GM23338 (cell line): Measurements from ENCODE around the gene LENG9. TPM values are rescaled to one million over a fixed set of nuclear protein-coding genes. Genes with fewer than 3 reads are reported as not detected.

Experiments used
- ATAC-seq: fragments of 200-7000 bp; cut with Tn5 transposase; 3 replicates; pipeline ENCODE4 v1.9.1; 2020
- DNase-seq: peaks from one replicate; pipeline ENCODE4 v3.0.0-alpha.2; 2015; ENCODE audit warnings: low spot score
- H2AFZ ChIP-seq: fragments of 200-600 bp; sonication (generic); 2 replicates; pipeline ENCODE4 v1.8.0; 2016; ENCODE audit warnings: antibody characterized with exemption, mild to moderate bottlenecking, moderate library complexity
- H3F3A ChIP-seq: fragments of 200-600 bp; sonication (generic); replicated peaks from 2 replicates; pipeline ENCODE4 v1.8.0; 2017; ENCODE audit warnings: antibody characterized with exemption, mixed run types, low read depth
- H3K27ac ChIP-seq: fragments of 200-600 bp; sonication (generic); 2 replicates; pipeline ENCODE4 v1.6.1; 2016; ENCODE audit warnings: low read depth
- H3K27me3 ChIP-seq: fragments of 200-600 bp; sonication (generic); 2 replicates; pipeline ENCODE4 v1.8.0; 2016; ENCODE audit warnings: mild to moderate bottlenecking, mixed run types, moderate library complexity; ENCODE audit not compliant: insufficient read depth
- H3K36me3 ChIP-seq: fragments of 200-600 bp; sonication (generic); 2 replicates; pipeline ENCODE4 v1.8.0; 2016; ENCODE audit warnings: mild to moderate bottlenecking; ENCODE audit not compliant: insufficient read depth
- H3K4me1 ChIP-seq: fragments of 200-600 bp; sonication (generic); 2 replicates; pipeline ENCODE4 v1.8.0; 2016; ENCODE audit warnings: mild to moderate bottlenecking, moderate library complexity; ENCODE audit not compliant: insufficient read depth
- H3K4me2 ChIP-seq: fragments of 200-600 bp; sonication (generic); 2 replicates; pipeline ENCODE4 v1.7.1; 2017; ENCODE audit warnings: mixed run types
- H3K4me3 ChIP-seq: fragments of 200-600 bp; sonication (generic); 2 replicates; pipeline ENCODE4 v1.6.1; 2016; ENCODE audit warnings: mixed run types
- H3K79me2 ChIP-seq: fragments of 200-600 bp; sonication (generic); replicated peaks from 2 replicates; pipeline ENCODE4 v1.8.0; 2017; ENCODE audit warnings: mild to moderate bottlenecking; ENCODE audit not compliant: insufficient read depth
- H3K9me2 ChIP-seq: fragments of 200-600 bp; sonication (generic); 2 replicates; pipeline ENCODE4 v1.8.0; 2017; ENCODE audit not compliant: insufficient read depth
- H4K20me1 ChIP-seq: fragments of 200-600 bp; sonication (generic); replicated peaks from 2 replicates; pipeline ENCODE4 v1.8.0; 2017; ENCODE audit warnings: mild to moderate bottlenecking; ENCODE audit not compliant: insufficient read depth
- H3K27ac Mint-ChIP-seq: 2 replicates; pipeline ENCODE4 v1.8.0; 2020; ENCODE audit warnings: inconsistent platforms, mild to moderate bottlenecking, moderate library complexity, mixed read lengths
- H3K27me3 Mint-ChIP-seq: 3 replicates; pipeline ENCODE4 v1.8.0; 2022; ENCODE audit warnings: low read depth, mild to moderate bottlenecking, moderate library complexity, mixed read lengths, inconsistent platforms; ENCODE audit not compliant: insufficient read depth, poor library complexity
- H3K36me3 Mint-ChIP-seq: 3 replicates; pipeline ENCODE4 v1.8.0; 2021; ENCODE audit warnings: low read depth, mild to moderate bottlenecking, inconsistent platforms, moderate library complexity, mixed read lengths
- H3K4me1 Mint-ChIP-seq: 3 replicates; pipeline ENCODE4 v1.8.0; 2020; ENCODE audit warnings: mild to moderate bottlenecking, inconsistent platforms, mixed read lengths
- H3K4me3 Mint-ChIP-seq: 3 replicates; pipeline ENCODE4 v1.8.0; 2021; ENCODE audit warnings: moderate library complexity, mild to moderate bottlenecking, inconsistent platforms, mixed read lengths
- H3K9me3 Mint-ChIP-seq: 3 replicates; pipeline ENCODE4 v1.8.0; 2020; ENCODE audit warnings: moderate library complexity, mild to moderate bottlenecking, inconsistent platforms, mixed read lengths
- CREB1 ChIP-seq: fragments of 250-450 bp; sonication (Bioruptor Pico); IDR thresholded peaks from 2 replicates; pipeline ENCODE4 v1.5.0; 2020; ENCODE audit warnings: low read depth, mild to moderate bottlenecking, moderate library complexity
- EZH2 ChIP-seq: fragments of 200-600 bp; sonication (generic); IDR thresholded peaks from one replicate; pipeline ENCODE4 v1.8.0; 2017; ENCODE audit warnings: antibody characterized with exemption, mild to moderate bottlenecking, low read depth; ENCODE audit not compliant: unreplicated experiment
- POLR2AphosphoS5 ChIP-seq: IDR thresholded peaks from 2 replicates; pipeline ENCODE4 v1.6.1; 2016; ENCODE audit warnings: antibody characterized with exemption, low read depth
- ZNF331 ChIP-seq: fragments of 250-450 bp; sonication (Bioruptor Pico); IDR thresholded peaks from 2 replicates; pipeline ENCODE4 v1.5.0; 2020; ENCODE audit warnings: low read depth, mild to moderate bottlenecking, moderate library complexity
- polyA plus RNA-seq: library from polyadenylated mRNA; unstranded; fragments of >200 nt; fragmentation: Nextera tagmentation; extraction: Ambion mirVana; gene quantifications from 2 replicates; pipeline ENCODE4 v1.2.1, GENCODE V29; 2016
- total RNA-seq: library from RNA; depleted of rRNA; stranded (reverse); fragments of >200 nt; shearing (Covaris generic); gene quantifications from 2 replicates; pipeline ENCODE4 v1.2.3, GENCODE V29; 2014
- TF ChIP-seq, protein P1 (sequence below): fragments of 250-450 bp; sonication (Bioruptor Pico); IDR thresholded peaks from 2 replicates; pipeline ENCODE4 v1.5.0; 2020; ENCODE audit warnings: mild to moderate bottlenecking, moderate library complexity
- TF ChIP-seq, protein P2 (sequence below): IDR thresholded peaks from 2 replicates; pipeline ENCODE4 v1.6.1; 2016; ENCODE audit warnings: antibody characterized with exemption

Gene LENG9
- total and polyA plus RNA-seq, 2 experiments from 2014 or later: 0.26 to 6.4 TPM

- Mint-ChIP-seq H3K36me3 (no peaks in the 10 kb centered on the region; the same call in 2 of the 3 replicates), H3K27ac (no peak within 1 kb of the TSS), H3K9me3 (peaks cover 2% of the 10 kb centered on the region; the same call in 2 of the 3 replicates), H3K27me3 (peaks cover 27% of the 10 kb centered on the region), H3K4me1 (peaks cover 21% of the 10 kb centered on the region), H3K4me3 (peak within 1 kb of the TSS; percentile 9; the same call in 1 of the 3 replicates)
- TF ChIP-seq, protein P1, sequence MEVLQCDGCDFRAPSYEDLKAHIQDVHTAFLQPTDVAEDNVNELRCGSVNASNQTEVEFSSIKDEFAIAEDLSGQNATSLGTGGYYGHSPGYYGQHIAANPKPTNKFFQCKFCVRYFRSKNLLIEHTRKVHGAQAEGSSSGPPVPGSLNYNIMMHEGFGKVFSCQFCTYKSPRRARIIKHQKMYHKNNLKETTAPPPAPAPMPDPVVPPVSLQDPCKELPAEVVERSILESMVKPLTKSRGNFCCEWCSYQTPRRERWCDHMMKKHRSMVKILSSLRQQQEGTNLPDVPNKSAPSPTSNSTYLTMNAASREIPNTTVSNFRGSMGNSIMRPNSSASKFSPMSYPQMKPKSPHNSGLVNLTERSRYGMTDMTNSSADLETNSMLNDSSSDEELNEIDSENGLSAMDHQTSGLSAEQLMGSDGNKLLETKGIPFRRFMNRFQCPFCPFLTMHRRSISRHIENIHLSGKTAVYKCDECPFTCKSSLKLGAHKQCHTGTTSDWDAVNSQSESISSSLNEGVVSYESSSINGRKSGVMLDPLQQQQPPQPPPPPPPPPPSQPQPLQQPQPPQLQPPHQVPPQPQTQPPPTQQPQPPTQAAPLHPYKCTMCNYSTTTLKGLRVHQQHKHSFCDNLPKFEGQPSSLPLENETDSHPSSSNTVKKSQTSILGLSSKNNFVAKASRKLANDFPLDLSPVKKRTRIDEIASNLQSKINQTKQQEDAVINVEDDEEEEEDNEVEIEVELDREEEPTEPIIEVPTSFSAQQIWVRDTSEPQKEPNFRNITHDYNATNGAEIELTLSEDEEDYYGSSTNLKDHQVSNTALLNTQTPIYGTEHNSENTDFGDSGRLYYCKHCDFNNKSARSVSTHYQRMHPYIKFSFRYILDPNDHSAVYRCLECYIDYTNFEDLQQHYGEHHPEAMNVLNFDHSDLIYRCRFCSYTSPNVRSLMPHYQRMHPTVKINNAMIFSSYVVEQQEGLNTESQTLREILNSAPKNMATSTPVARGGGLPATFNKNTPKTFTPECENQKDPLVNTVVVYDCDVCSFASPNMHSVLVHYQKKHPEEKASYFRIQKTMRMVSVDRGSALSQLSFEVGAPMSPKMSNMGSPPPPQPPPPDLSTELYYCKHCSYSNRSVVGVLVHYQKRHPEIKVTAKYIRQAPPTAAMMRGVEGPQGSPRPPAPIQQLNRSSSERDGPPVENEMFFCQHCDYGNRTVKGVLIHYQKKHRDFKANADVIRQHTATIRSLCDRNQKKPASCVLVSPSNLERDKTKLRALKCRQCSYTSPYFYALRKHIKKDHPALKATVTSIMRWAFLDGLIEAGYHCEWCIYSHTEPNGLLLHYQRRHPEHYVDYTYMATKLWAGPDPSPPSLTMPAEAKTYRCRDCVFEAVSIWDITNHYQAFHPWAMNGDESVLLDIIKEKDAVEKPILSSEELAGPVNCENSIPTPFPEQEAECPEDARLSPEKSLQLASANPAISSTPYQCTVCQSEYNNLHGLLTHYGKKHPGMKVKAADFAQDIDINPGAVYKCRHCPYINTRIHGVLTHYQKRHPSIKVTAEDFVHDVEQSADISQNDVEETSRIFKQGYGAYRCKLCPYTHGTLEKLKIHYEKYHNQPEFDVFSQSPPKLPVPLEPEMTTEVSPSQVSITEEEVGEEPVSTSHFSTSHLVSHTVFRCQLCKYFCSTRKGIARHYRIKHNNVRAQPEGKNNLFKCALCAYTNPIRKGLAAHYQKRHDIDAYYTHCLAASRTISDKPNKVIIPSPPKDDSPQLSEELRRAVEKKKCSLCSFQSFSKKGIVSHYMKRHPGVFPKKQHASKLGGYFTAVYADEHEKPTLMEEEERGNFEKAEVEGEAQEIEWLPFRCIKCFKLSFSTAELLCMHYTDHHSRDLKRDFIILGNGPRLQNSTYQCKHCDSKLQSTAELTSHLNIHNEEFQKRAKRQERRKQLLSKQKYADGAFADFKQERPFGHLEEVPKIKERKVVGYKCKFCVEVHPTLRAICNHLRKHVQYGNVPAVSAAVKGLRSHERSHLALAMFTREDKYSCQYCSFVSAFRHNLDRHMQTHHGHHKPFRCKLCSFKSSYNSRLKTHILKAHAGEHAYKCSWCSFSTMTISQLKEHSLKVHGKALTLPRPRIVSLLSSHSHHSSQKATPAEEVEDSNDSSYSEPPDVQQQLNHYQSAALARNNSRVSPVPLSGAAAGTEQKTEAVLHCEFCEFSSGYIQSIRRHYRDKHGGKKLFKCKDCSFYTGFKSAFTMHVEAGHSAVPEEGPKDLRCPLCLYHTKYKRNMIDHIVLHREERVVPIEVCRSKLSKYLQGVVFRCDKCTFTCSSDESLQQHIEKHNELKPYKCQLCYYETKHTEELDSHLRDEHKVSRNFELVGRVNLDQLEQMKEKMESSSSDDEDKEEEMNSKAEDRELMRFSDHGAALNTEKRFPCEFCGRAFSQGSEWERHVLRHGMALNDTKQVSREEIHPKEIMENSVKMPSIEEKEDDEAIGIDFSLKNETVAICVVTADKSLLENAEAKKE (CRISPR knock-in tag): no peak
- TF ChIP-seq POLR2AphosphoS5 (no peak), EZH2 (no peak), CREB1 (CRISPR knock-in tag) (no peak), ZNF331 (CRISPR knock-in tag) (no peak)
- TF ChIP-seq, protein P2, sequence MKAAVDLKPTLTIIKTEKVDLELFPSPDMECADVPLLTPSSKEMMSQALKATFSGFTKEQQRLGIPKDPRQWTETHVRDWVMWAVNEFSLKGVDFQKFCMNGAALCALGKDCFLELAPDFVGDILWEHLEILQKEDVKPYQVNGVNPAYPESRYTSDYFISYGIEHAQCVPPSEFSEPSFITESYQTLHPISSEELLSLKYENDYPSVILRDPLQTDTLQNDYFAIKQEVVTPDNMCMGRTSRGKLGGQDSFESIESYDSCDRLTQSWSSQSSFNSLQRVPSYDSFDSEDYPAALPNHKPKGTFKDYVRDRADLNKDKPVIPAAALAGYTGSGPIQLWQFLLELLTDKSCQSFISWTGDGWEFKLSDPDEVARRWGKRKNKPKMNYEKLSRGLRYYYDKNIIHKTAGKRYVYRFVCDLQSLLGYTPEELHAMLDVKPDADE: no peak
- DNase-seq: peak; percentile 46
- peak within 1 kb of the TSS; percentile 47 for H3K4me3 ChIP-seq
- ATAC-seq: peak; percentile 55
- no peaks in the 10 kb centered on the region for H3F3A ChIP-seq
- H3K79me2 ChIP-seq: no peaks in the 10 kb centered on the region
- H3K27ac ChIP-seq: peak within 1 kb of the TSS; percentile 69; the same call in 1 of the 2 replicates
- H3K4me2 ChIP-seq: peak within 1 kb of the TSS; percentile 77
- H2AFZ ChIP-seq: peak within 1 kb of the TSS; percentile 96
- H4K20me1 ChIP-seq: no peaks in the 10 kb centered on the region; the same call in 1 of the 2 replicates
- H3K9me2 ChIP-seq: no peaks in the 10 kb centered on the region
- peaks cover 28% of the 10 kb centered on the region for H3K27me3 ChIP-seq
- no peaks in the 10 kb centered on the region for H3K36me3 ChIP-seq
- H3K4me1 ChIP-seq: peaks cover 17% of the 10 kb centered on the region
These were observed 9.7 kb upstream of the LENG9 start, which contains the start of gene CDC42EP5 for GRCh38 chr19:54473071-54473891. CDC42EP5 (minus strand) TSS chr19:54473296; CDS start chr19:54465547, 7,749 bp downstream.
